ENCODE data around the gene PRKN. TPM values are rescaled to one million over a fixed set of nuclear protein-coding genes. Genes with fewer than 3 reads are reported as not detected.

The PRKN gene
- total RNA-seq, 2 donors from 2014 or later = 15.7 to 19.3 TPM

- Histone ChIP-seq H3K27me3 (no peaks in the 10 kb centered on the region), H3K27ac (no peak overlapping the region), H3K4me1 (no peaks in the 10 kb centered on the region), H3K4me3 (no peak overlapping the region), H3K9me3 (no peaks in the 10 kb centered on the region), H3K36me3 (no peaks in the 10 kb centered on the region)
- no peak for TF ChIP-seq CTCF (IDR thresholded peaks at IDR 0.05)
- no peak for DNase-seq (ENCODE audit: low spot score)
Measured at GRCh38 chr6:161847628-161848027, 879.9 kb downstream of the PRKN start.

- no peak for DNase-seq (ENCODE audit: low spot score)
- no peaks in the 10 kb centered on the region for H3K4me1 ChIP-seq
- no peak overlapping the region for H3K27ac ChIP-seq
- no peak overlapping the region for H3K4me3 ChIP-seq
- no peaks in the 10 kb centered on the region for H3K36me3 ChIP-seq
- no peaks in the 10 kb centered on the region for H3K27me3 ChIP-seq
- H3K9me3 ChIP-seq = no peaks in the 10 kb centered on the region
- TF ChIP-seq CTCF (IDR thresholded peaks at IDR 0.05) = no peak
Measured at GRCh38 chr6:161844804-161845203, 882.8 kb downstream of the PRKN start.

- Histone ChIP-seq H3K27ac (no peak overlapping the region), H3K9me3 (no peaks in the 10 kb centered on the region), H3K27me3 (no peaks in the 10 kb centered on the region), H3K4me3 (no peak overlapping the region), H3K4me1 (no peaks in the 10 kb centered on the region), H3K36me3 (no peaks in the 10 kb centered on the region)
- TF ChIP-seq CTCF (IDR thresholded peaks at IDR 0.05) = no peak
- no peak for DNase-seq (ENCODE audit: low spot score)
Measured at GRCh38 chr6:161843066-161843465, 884.5 kb downstream of the PRKN start.

GRCh38 chr6:161840380-161840779 is 887.2 kb downstream of the PRKN start:
- no peak for DNase-seq (ENCODE audit: low spot score)
- Histone ChIP-seq H3K4me1 (no peaks in the 10 kb centered on the region), H3K27ac (no peak overlapping the region), H3K9me3 (no peaks in the 10 kb centered on the region), H3K27me3 (no peaks in the 10 kb centered on the region), H3K4me3 (no peak overlapping the region), H3K36me3 (no peaks in the 10 kb centered on the region)
- no peak for TF ChIP-seq CTCF (IDR thresholded peaks at IDR 0.05)

GRCh38 chr6:161838306-161839035 is 889.1 kb downstream of the PRKN start:
- H3K36me3 ChIP-seq = no peaks in the 10 kb centered on the region
- no peaks in the 10 kb centered on the region for H3K9me3 ChIP-seq
- H3K4me1 ChIP-seq = no peaks in the 10 kb centered on the region
- no peaks in the 10 kb centered on the region for H3K27me3 ChIP-seq
- no peak overlapping the region for H3K27ac ChIP-seq
- H3K4me3 ChIP-seq = no peak overlapping the region
- peak; percentile 55 for DNase-seq (ENCODE audit: low spot score)
- no peak for TF ChIP-seq CTCF (IDR thresholded peaks at IDR 0.05)

GRCh38 chr6:161837854-161838253 is 889.7 kb downstream of the PRKN start:
- H3K9me3 ChIP-seq = no peaks in the 10 kb centered on the region
- no peak overlapping the region for H3K27ac ChIP-seq
- H3K4me1 ChIP-seq = no peaks in the 10 kb centered on the region
- H3K36me3 ChIP-seq = no peaks in the 10 kb centered on the region
- no peak overlapping the region for H3K4me3 ChIP-seq
- no peak for TF ChIP-seq CTCF (IDR thresholded peaks at IDR 0.05)
- no peaks in the 10 kb centered on the region for H3K27me3 ChIP-seq
- DNase-seq (ENCODE audit: low spot score) = peak; percentile 1
